ENCODE measurements around the gene MED25. TPM values are rescaled to one million over a fixed set of nuclear protein-coding genes. Genes with fewer than 3 reads are reported as not detected.
A peak's percentile ranks its signal among the peaks of the same experiment; 100 is the strongest.

The MED25 gene
- total and polyA plus RNA-seq, 9 of the 15 experiments (the other 6 are each of a cell fraction or from before 2014, with no cell fraction given): 4.1 to 93.9 (median 19.3) TPM

- no TSS peak for BruUV-seq (replicated peaks)
- intact Hi-C loops (cut with micrococcal nuclease) (no loop called here), in situ Hi-C loops (cut with MboI) (no loop called here)
- no peak overlapping the region for H3K4me3 ChIP-seq
- no peak for ATAC-seq
- TF ChIP-seq BRF2 (IDR thresholded peaks at IDR 0.05; ENCODE audit: borderline replicate concordance, insufficient read depth, insufficient read length) (no peak), KLF10 (CRISPR knock-in tag; IDR thresholded peaks at IDR 0.05) (no peak), KDM1A (IDR thresholded peaks at IDR 0.05) (peak; percentile 38 to 40; a peak in 1 of 4 replicates), ZNF740 (CRISPR knock-in tag; IDR thresholded peaks at IDR 0.05) (no peak), ZNF740 (tag; IDR thresholded peaks at IDR 0.05) (no peak), BCOR (IDR thresholded peaks at IDR 0.05) (peak; percentile 83), SMARCA5 (IDR thresholded peaks at IDR 0.05) (peak; percentile 89), HDAC1 (IDR thresholded peaks at IDR 0.05) (peak in 1 of 2 experiments; percentile 16; a peak in 1 of 4 replicates)
- FAIRE-seq: no peak
- peak overlapping the region; percentile 51; the same call in 1 of the 3 replicates for H3K27ac ChIP-seq (ENCODE audit: extremely low read depth, low read depth, low read length)
- H3K4me2 ChIP-seq (ENCODE audit: insufficient read depth, low read length): no peak overlapping the region; the same call in 1 of the 2 replicates
- 83% methylated on average over 8 of the region's 8 CpGs for WGBS (ENCODE audit: insufficient coverage, low coverage, missing lambda C conversion rate)
- H3K9me1 ChIP-seq (ENCODE audit: control insufficient read depth, insufficient read depth, low read length): peaks cover 2% of the 10 kb centered on the region
- H4K20me1 ChIP-seq (replicated peaks; ENCODE audit: control insufficient read depth, insufficient read depth, low read length): peaks cover 5% of the 10 kb centered on the region; the same call in 1 of the 2 replicates
- peaks cover 56% of the 10 kb centered on the region for H3K36me3 ChIP-seq (ENCODE audit: control insufficient read depth, insufficient read depth, low read length)
- CTCF ChIA-PET (ENCODE audit: low intra/inter-chr PET ratio): no interaction called here
- POLR2A ChIA-PET: no interaction called here
- H2AFZ ChIP-seq (ENCODE audit: low read depth, low read length): no peak overlapping the region
- peaks cover 88% of the 10 kb centered on the region for H3K79me2 ChIP-seq (ENCODE audit: control insufficient read depth, insufficient read depth, low read length)
- H3K9ac ChIP-seq (ENCODE audit: insufficient read depth in 1 of 2, low read depth in 2 of 2, low read length in 2 of 2): peak overlapping the region in 1 of 2 experiments; percentile 9; a peak in 1 of 4 replicates
- H3K4me1 ChIP-seq (replicated peaks in 1 of 2; ENCODE audit: control insufficient read depth in 2 of 2, insufficient read depth in 2 of 2, low read length in 2 of 2): peaks cover 51 to 76% of the 10 kb centered on the region in 2 experiments
- no peaks in the 10 kb centered on the region for H3K27me3 ChIP-seq (ENCODE audit: control insufficient read depth in 2 of 2, insufficient read depth in 2 of 2, low read length in 2 of 2)
- H3K9me3 ChIP-seq (replicated peaks; ENCODE audit: control insufficient read depth, insufficient read depth, low read depth, low read length): no peaks in the 10 kb centered on the region
- no peak for DNase-seq (ENCODE audit: extremely low read depth in 1 of 4, low spot score in 3 of 4)
Measured at GRCh38 chr19:49773663-49774350, 44.3 kb upstream of the MED25 start.

Data from K562 (cell line).